Activated CD8-positive, alpha-beta memory T cell treated with anti-CD3 and anti-CD28 coated beads for 36 hours (primary cell): ENCODE results near the gene FAM98C. TPM values are rescaled to one million over a fixed set of nuclear protein-coding genes. Genes with fewer than 3 reads are reported as not detected.

Experiments used
- CTCF ChIA-PET: fragments of 350-600 bp; sonication (Branson Sonifier 250); formaldehyde crosslinking; loops from one replicate; lab custom pipeline; 2021; ENCODE audit warnings: antibody characterized with exemption; lab: Charles Lee
- POLR2A ChIA-PET: fragments of 350-600 bp; sonication (Branson Sonifier 250); formaldehyde crosslinking; loops from one replicate; lab custom pipeline; 2021; ENCODE audit warnings: antibody characterized with exemption; lab: Charles Lee
- total RNA-seq, 2 experiments: library from RNA; stranded (reverse); gene quantifications; one replicate each; pipeline ENCODE4 v1.2.3, GENCODE V29; 2021

Gene FAM98C
- total RNA-seq = 10 to 100 TPM; 15.0 to 16.0 TPM

DNA sequence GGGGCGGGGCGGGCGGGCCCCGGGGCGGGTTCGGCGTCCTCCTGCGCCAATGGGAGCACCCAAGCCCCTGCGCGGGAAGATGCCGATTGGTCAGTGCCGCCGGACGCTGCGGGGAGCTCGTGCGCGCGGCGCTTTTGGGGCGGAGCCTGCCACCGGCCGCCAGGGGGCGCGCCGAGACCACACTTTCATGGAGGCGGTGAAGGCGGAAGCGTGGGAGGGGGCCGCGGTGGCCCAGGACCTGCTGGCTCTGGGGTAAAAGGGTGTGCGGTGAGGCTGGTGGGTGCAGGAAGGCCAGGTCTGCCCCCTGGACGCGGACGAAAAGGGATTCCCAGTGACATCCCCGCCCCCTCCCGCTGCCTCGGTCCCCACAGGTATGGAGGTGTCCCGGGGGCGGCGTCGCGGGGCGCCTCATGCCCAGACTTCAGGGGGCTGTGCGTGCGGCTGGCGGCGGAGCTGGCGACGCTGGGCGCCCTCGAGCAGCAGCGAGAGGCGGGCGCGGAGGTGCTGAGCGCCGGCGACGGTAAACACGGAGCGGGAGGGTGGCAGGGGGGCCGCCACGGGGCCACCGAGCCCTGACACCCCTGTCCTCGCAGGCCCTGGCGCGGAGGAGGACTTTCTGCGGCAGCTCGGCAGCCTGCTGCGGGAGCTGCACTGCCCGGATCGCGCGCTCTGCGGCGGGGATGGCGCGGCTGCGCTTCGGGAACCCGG is at the start of gene FAM98C:
Gene FAM98C, plus strand, starts transcription at position 127 of the 708 bp plus-strand sequence. Its CDS starts 61 bp downstream, at position 188.
- POLR2A ChIA-PET = interaction anchor here (0.5 to 2.3 kb wide), 10 partner anchors 12 to 331 kb away, joined by 3 to 7 read pairs (median 4); partner anchors contain the start of genes GGN, PSMD8, RASGRP4 and SPRED3
- CTCF ChIA-PET = interaction anchor here (0.6 to 2.0 kb wide), 34 partner anchors 9 to 533 kb away, joined by 3 to 25 read pairs (median 4); partner anchors contain the start of genes EIF3K, GGN, MAP4K1 and MRPS12

DNA sequence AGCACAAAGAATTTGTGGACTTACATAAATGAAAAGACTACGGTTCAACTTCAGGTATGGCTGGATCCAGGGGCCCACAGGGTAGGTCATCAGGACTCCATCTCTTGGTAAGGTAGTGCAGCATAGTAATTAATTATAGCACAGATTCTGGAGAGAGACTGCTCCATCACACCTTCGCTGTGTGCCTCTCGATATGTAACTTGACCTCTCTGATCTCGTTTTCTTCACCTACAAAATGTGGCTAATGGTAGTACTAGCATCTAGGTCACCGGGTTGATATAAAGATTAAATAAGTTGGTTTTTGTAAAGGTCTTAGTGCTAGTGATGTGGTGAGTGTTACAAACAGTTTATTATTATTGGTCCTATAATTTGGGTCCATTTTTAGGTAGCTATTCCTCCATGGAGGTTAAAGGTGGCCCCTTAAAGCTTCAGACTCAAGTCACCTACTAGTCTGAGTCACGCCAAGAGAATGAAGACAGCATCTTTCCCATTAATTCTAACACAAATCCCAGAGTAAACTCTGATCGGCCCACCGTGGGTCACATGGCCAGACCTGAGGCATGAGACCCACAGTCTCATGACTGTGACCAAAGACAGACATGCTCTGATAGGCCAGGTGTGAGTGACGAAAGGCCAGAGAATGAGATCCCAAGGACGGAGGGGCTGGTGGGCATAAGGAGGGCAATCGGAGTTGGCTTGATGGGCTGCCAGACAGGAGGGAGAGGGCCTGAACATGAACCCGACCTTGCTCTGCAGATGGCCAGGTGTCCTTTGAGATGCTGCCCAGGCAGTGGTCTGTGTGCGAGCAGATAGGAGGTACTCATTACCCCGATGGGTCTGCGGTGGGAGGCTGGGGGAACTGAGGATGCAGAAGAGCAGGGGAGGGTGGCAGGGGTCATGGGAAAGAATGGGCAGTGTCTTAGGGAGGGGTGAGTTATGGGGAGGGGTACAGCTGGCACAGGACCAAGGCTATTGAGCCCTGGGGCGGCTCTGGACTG is 46.9 kb upstream of the FAM98C start:
- POLR2A ChIA-PET = no interaction called here
- CTCF ChIA-PET = no interaction called here

DNA sequence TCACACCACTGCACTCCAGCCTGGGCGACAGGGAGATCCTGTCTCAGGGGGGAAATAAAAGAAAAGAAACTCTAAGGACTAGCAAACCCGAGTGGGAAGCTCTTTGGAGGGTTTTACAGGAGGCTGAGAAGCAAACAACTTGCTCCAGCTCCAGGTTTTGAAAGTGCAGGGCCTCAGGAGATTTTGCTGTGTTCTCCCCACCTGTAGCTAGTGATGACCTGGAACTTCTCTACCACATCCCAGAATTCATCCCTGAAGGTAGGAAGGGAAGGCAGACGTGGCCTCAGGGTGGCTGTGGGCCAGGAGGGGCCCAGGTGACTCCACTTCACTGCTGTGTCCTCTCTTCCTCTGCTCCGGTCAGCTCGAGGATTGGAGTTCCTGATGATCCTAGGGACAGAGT is 44.8 kb upstream of the FAM98C start:
- CTCF ChIA-PET = no interaction called here
- POLR2A ChIA-PET = interaction anchor here (0.5 kb wide), 1 partner anchor 317 kb away, joined by 6 read pairs; no protein-coding TSS in a partner anchor

DNA sequence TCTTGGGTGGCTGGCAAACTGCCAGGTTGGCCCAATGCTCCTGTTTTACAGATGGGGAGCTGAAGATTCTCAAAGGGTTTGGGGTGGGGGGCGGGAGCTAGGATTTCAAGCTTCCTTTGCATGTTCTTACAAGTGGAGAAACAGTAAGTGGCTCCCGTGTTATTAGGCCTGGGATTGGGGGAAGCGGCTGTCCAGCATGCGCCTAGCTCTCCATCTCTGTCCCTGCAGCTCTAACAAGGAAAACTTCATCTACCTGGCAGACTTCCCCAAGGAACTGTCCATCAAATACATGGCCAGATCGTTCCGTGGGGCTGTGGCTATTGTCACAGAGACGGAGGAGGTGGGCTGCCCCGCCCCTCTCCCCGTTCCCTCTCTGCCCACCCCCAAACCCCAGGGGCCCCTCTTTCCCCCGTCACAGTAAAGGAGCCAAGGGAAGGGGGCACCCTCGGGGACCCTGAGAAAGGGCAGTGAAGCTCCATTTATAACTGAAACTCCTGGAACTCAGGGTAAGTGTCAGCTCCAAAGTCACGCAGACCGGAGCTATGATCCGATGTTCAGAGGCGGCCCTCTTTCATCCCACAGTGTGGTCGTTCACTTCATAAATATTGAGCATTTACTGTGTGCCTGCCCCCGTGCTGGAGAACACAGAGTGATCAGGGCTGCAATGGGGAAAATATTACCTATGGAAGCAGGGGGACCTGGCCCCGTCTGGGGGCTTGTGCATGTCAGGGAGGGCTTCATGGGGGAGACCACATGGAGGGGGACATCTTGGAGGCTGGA is 43.5 kb upstream of the FAM98C start:
- POLR2A ChIA-PET = no interaction called here
- CTCF ChIA-PET = interaction anchor here (2.6 kb wide), 1 partner anchor 115 kb away, joined by 9 read pairs; no protein-coding TSS in a partner anchor

DNA sequence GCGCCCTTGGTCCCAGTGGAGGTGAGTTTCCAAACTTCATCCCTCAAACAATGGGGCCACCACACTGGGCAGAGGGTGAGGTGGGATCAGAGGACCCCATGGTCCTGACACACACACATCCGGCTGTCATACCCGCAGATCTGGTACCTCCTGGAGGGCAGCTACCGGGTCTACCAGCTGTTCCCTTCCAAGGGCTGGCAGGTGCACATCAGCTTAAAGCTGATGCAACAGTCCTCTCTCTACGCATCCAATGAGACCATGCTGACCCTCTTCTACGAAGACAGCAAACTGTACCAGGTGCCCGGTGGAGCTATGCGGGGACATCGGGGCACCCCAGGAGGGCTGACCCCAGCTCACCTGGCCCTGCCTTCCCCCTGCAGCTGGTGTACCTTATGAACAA is 42.5 kb upstream of the FAM98C start:
- CTCF ChIA-PET = interaction anchor here (0.6 to 2.6 kb wide), 3 partner anchors 43 to 116 kb away, joined by 4 to 9 read pairs (median 4); partner anchors contain the start of gene FAM98C
- POLR2A ChIA-PET = no interaction called here

DNA sequence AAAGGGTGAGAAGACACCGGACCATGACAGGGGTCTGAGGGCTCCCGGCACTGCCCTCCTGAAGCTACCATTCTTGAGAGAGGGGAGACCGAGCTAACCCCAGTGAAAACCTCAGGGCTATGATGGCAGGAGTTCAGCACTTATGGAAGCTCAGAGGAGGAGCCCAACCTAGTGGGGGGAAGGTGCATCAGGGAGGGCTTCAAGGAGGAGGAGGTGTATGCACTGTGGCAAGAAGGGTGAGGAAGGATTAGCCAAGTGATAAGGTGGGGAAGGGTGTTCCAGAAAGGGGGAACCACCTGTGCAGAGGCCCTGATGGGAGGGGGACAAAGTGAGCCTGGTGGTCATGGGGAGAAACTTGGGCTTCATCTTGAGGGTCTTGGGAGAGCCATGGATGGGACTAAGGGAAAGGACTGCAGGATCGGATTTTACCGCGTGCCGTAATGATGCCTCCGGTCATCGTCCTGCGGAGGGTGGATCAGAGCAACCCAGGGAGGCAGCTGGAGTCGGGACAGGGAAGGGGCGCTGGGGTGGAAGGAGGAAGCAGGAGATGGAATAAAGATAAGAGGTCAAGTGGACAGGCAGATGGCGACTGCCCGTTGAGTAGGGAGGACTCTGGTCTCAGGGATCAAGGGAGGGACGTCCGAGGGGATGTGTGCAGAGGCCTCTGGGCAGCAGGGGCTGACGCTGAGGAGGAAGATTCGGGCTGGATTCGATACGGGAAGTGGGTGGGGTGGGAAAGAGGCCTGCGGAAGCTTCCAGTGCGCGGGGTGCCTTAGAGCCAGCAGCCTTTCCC is 41.9 kb upstream of the FAM98C start:
- ChIA-PET POLR2A (interaction anchor here (0.8 kb wide), 1 partner anchor 42 kb away, joined by 3 read pairs; the partner anchor contains the start of gene FAM98C), CTCF (interaction anchor here (0.6 to 2.6 kb wide), 3 partner anchors 42 to 117 kb away, joined by 4 to 9 read pairs (median 4); partner anchors contain the start of gene FAM98C)

DNA sequence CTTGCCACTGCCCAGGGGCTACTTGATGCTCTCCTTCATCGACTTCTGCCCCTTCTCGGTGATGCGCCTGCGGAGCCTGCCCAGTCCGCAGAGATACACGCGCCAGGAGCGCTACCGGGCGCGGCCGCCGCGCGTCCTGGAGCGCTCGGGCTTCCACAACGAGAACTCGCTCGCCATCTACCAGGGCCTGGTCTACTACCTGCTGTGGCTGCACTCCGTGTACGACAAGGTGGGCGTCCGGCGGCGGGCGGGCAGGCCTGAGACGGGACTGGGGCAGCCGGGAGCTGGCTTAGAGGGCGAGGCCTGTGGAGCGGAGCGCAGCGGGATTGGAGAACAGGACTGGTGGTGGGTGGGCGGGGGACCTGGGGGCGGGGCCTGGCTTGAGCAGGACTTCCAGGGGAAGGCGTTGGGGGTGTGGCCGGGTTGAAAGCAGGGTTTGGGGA is 41.2 kb upstream of the FAM98C start:
- ChIA-PET CTCF (interaction anchor here (1.1 to 2.6 kb wide), 3 partner anchors 13 to 118 kb away, joined by 3 to 9 read pairs (median 3); partner anchors contain the start of gene PSMD8), POLR2A (interaction anchor here (0.8 to 1.3 kb wide), 3 partner anchors 12 to 41 kb away, joined by 3 read pairs; partner anchors contain the start of gene FAM98C)

DNA sequence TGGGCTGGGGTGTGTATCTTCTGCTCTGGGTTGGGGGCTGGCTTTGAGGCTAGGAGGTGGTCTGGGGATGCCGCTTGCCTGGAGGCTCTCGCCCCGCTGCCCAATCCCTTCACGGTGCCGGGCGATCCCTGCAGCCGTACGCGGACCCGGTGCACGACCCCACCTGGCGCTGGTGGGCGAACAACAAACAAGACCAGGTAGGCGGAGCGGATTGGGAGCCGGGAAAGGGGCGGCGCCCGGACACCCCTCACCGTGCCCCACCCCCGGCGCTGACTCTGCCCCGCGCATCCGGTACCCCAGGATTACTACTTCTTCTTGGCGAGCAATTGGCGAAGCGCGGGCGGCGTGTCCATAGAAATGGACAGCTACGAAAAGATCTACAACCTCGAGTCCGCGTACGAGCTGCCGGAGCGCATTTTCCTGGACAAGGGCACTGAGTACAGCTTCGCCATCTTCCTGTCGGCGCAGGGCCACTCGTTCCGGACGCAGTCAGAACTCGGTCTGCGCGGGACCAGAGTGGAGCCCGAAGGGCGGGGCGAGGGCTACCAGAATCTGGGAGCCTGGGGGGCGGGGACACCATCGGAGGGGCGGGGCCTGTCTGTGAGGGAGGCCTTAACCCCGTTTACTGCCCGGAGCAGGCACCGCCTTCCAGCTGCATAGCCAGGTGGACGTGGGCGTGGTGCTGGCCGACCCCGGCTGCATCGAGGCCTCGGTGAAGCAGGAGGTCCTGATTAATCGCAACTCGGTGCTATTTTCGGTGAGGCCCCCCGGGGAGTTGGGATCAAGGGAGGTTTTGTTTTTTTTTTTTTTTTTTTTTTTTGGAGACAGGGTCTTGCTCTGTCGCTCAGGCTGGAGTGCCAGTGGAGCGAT is 40.6 kb upstream of the FAM98C start:
- CTCF ChIA-PET = interaction anchor here (0.7 to 1.1 kb wide), 5 partner anchors 12 to 314 kb away, joined by 3 to 4 read pairs (median 3); partner anchors contain the start of genes PSMD8 and SPRED3
- POLR2A ChIA-PET = interaction anchor here (0.8 to 1.3 kb wide), 2 partner anchors 12 to 14 kb away, joined by 3 read pairs; no protein-coding TSS in a partner anchor

DNA sequence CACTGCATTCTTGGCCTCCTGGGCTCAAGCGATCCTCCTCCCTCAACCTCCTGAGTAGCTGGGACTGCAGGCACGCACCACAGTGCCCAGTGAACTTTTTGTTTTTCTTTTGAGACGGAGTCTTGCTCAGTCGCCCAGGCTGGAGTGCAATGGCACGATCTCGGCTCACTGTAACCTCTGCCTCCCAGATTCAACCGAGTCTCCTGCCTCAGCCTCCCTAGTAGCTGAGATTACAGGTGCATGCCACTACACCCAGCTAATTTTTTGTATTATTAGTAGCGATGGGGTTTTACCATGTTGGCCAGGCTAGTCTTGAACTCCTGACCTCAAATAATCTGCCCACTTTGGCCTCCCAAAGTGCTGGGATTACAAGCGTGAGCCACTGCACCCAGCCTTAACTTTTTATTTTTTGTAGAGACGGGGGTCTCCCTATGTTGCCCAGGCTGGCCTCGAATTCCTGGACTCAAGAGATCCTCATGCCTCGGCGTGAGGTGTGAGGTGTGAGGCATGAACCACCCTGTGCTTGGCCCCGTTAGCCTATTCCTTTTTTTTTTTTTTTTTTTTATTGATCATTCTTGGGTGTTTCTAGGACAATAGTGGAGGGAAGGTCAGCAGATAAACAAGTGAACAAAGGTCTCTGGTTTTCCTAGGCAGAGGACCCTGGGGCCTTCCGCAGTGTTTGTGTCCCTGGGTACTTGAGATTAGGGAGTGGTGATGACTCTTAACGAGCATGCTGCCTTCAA is 39.8 kb upstream of the FAM98C start:
- ChIA-PET POLR2A (interaction anchor here (1.3 kb wide), 1 partner anchor 13 kb away, joined by 3 read pairs; no protein-coding TSS in a partner anchor), CTCF (interaction anchor here (0.7 to 1.1 kb wide), 4 partner anchors 25 to 314 kb away, joined by 3 to 4 read pairs (median 3); partner anchors contain the start of gene SPRED3)

DNA sequence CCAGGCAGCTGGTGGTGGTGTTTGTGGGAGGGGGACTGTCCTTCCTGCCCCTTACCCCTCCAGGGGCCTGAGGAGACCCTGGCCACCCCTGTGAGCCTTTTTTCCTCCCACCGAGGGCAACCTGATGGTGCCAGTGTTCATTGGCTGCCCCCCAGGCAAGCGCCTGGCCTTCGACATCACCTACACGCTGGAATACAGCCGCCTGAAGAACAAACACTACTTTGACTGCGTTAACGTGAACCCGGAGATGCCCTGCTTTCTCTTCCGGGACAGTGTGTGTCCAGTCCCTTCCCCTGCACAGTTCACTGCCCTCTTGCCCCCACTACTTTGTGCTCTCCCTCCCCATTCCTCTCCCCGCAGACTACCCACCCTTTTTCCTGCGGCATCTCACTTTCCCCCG is 35.9 kb upstream of the FAM98C start:
- ChIA-PET POLR2A (no interaction called here), CTCF (interaction anchor here (0.7 kb wide), 1 partner anchor 351 kb away, joined by 3 read pairs; no protein-coding TSS in a partner anchor)

DNA sequence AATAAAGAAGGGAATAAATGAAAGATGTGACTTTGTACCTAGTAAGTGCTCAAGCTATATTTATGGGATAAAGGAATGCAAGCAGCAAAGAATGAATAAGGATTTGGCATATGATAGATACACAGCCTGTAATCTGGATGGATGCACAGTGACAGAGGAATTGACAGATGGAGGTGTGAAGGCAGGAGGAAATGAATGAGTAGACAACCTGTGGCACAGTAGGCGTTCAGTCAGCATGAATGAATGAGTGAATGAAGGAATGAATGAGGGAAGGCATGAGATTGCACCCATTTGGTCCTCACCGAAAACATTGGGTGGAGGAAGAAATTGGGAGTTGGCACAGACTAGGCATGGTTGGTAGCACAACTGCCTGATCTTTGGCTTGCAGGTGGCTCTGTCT is 33.3 kb upstream of the FAM98C start:
- ChIA-PET CTCF (interaction anchor here (1.1 kb wide), 1 partner anchor 125 kb away, joined by 3 read pairs; no protein-coding TSS in a partner anchor), POLR2A (no interaction called here)

DNA sequence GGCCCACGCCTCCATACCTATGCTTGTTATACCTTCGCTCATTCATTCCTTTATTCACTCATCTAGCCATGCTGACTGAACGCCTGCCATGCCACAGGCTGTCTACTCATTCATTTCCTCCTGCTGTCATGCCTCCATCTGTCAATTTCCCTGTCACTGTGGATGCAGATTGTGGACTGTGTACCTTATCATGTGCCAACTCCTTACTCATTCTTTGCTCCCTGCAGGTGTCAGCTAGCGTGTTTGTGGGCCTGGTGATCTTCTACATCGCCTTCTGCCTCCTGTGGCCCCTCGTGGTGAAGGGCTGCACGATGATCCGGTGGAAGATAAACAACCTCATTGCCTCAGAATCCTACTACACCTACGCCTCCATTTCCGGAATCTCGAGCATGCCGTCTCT is 32.6 kb upstream of the FAM98C start:
- POLR2A ChIA-PET = no interaction called here
- CTCF ChIA-PET = interaction anchor here (1.1 kb wide), 1 partner anchor 126 kb away, joined by 3 read pairs; no protein-coding TSS in a partner anchor

DNA sequence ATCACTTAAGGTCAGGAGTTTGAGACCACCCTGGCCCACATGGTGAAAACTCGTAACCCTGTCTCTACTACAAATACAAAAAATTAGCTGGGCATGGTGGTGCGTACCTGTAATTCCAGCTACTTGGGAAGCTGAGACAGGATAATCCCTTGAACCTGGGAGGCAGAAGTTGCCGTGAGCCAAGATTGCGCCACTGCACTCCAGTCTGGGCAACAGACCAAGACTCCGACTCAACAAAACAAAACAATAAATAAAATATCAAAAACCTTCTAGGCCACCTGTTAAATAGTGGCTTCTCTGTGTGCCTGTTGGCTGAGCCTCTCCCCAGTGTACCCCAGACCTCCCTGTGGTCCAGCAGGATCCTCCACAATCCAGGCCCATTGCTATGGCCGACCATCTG is 31.8 kb upstream of the FAM98C start:
- ChIA-PET POLR2A (no interaction called here), CTCF (no interaction called here)

DNA sequence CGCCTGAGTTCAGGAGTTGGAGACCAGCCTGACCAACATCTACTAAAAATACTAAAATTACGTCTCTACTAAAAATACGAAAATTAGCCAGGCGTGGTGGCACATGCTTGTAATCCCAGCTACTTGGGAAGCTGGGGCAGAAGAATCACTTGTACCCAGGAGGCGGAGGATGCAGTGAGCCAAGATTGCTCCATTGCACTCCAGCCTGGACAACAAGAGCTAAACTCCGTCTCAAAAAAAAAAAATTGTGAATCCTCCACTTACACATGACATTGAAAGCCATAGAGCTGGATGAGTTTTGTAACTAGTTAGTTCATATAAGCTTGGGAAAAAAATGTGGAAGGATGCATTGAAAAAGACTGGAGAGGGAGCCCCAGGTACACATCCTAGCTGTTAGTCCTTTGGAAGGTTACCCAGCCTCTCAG is 29.0 kb upstream of the FAM98C start:
- ChIA-PET POLR2A (interaction anchor here (0.6 to 1.9 kb wide), 9 partner anchors 10 to 1062 kb away, joined by 3 to 15 read pairs (median 5); partner anchors contain the start of genes CATSPERG, FAM98C, GGN and RPS16), CTCF (interaction anchor here (0.6 to 2.0 kb wide), 8 partner anchors 12 to 474 kb away, joined by 3 to 15 read pairs (median 4); partner anchors contain the start of genes CATSPERG and FAM98C)
